GOT3 (cell line): ENCODE data around the gene UBXN4.

Experiments
- DNase-seq: peaks from one replicate; lab custom pipeline; 2025; ENCODE audit warnings: mixed read lengths; lab: John Stamatoyannopoulos, UW

Gene UBXN4

GRCh38 chr2:135812907-135813511, 71.4 kb downstream of the UBXN4 start:
- DNase-seq = no peak

GRCh38 chr2:135815269-135815668, 73.6 kb downstream of the UBXN4 start:
- DNase-seq = no peak

GRCh38 chr2:135817466-135817865, 75.8 kb downstream of the UBXN4 start:
- DNase-seq = no peak

- no peak for DNase-seq
These were observed 76.3 kb downstream of the UBXN4 start for GRCh38 chr2:135817951-135818350.

- DNase-seq = no peak
These were observed 77.4 kb downstream of the UBXN4 start for GRCh38 chr2:135818937-135819610.

GRCh38 chr2:135820003-135820618, 78.5 kb downstream of the UBXN4 start:
- no peak for DNase-seq

GRCh38 chr2:135821190-135821589, 79.5 kb downstream of the UBXN4 start:
- DNase-seq = no peak

GRCh38 chr2:135822855-135823254, 81.2 kb downstream of the UBXN4 start:
- DNase-seq = no peak

GRCh38 chr2:135825131-135825530, 83.5 kb downstream of the UBXN4 start:
- DNase-seq = no peak

- DNase-seq = no peak
These were observed 84.0 kb downstream of the UBXN4 start for GRCh38 chr2:135825550-135826176.

- DNase-seq = no peak
These were observed 84.9 kb downstream of the UBXN4 start for GRCh38 chr2:135826544-135826943.

- no peak for DNase-seq
These were observed 87.9 kb downstream of the UBXN4 start for GRCh38 chr2:135829378-135830135.

GRCh38 chr2:135831180-135831812, 89.6 kb downstream of the UBXN4 start:
- DNase-seq = no peak

GRCh38 chr2:135832891-135833290, 91.2 kb downstream of the UBXN4 start:
- no peak for DNase-seq
